IPS-15b (cell line): Measurements from ENCODE around the gene STRAP.
A peak's percentile ranks its signal among the peaks of the same experiment; 100 is the strongest.
"Not testable (repeated sequence)": the region's sequence is repeated elsewhere in the genome, so short reads cannot be mapped to it uniquely, and the experiment has no call there.

Source experiments
- H3K27me3 ChIP-seq: one replicate; pipeline ENCODE4 v1.6.1; 2013; ENCODE audit warnings: low read length; ENCODE audit not compliant: control insufficient read depth, insufficient read depth
- H3K36me3 ChIP-seq: one replicate; pipeline ENCODE4 v1.6.1; 2013; ENCODE audit warnings: low read length; ENCODE audit not compliant: control insufficient read depth, insufficient read depth
- H3K4me1 ChIP-seq: one replicate; pipeline ENCODE4 v1.6.1; 2013; ENCODE audit warnings: mild to moderate bottlenecking, low read length; ENCODE audit not compliant: control insufficient read depth, insufficient read depth
- H3K4me3 ChIP-seq: one replicate; pipeline ENCODE4 v1.5.1; 2013; ENCODE audit warnings: low read depth, low read length
- H3K9ac ChIP-seq: one replicate; pipeline ENCODE4 v1.6.1; 2013; ENCODE audit warnings: low read depth, mild to moderate bottlenecking, low read length
- H3K9me3 ChIP-seq: one replicate; pipeline ENCODE4 v1.6.1; 2013; ENCODE audit warnings: mild to moderate bottlenecking, low read length; ENCODE audit not compliant: control insufficient read depth, insufficient read depth

STRAP gene

GRCh38 chr12:15854916-15855315 lies 27.3 kb upstream of the STRAP start:
- no peaks in the 10 kb centered on the region for H3K9me3 ChIP-seq

GRCh38 chr12:15855646-15856045 lies 26.5 kb upstream of the STRAP start:
- Histone ChIP-seq H3K4me3 (no peak overlapping the region), H3K36me3 (no peaks in the 10 kb centered on the region), H3K9me3 (no peaks in the 10 kb centered on the region), H3K9ac (no peak overlapping the region), H3K27me3 (no peaks in the 10 kb centered on the region), H3K4me1 (no peaks in the 10 kb centered on the region)

More at GRCh38 chr12:15854916-15855315, 27.3 kb upstream of the STRAP start:
- Histone ChIP-seq H3K27me3 (no peaks in the 10 kb centered on the region), H3K9ac (no peak overlapping the region), H3K36me3 (no peaks in the 10 kb centered on the region), H3K4me3 (no peak overlapping the region), H3K4me1 (no peaks in the 10 kb centered on the region)

GRCh38 chr12:15856097-15856982 lies 25.8 kb upstream of the STRAP start:
- no peaks in the 10 kb centered on the region for H3K27me3 ChIP-seq
- H3K36me3 ChIP-seq, result no peaks in the 10 kb centered on the region
- no peak overlapping the region for H3K4me3 ChIP-seq
- H3K9ac ChIP-seq, result no peak overlapping the region
- no peaks in the 10 kb centered on the region for H3K9me3 ChIP-seq
- H3K4me1 ChIP-seq, result no peaks in the 10 kb centered on the region

GRCh38 chr12:15858353-15858752 lies 23.8 kb upstream of the STRAP start:
- Histone ChIP-seq H3K27me3 (no peaks in the 10 kb centered on the region), H3K9ac (no peak overlapping the region), H3K9me3 (no peaks in the 10 kb centered on the region), H3K36me3 (no peaks in the 10 kb centered on the region), H3K4me3 (no peak overlapping the region), H3K4me1 (peaks cover 3% of the 10 kb centered on the region)

- Histone ChIP-seq H3K36me3 (no peaks in the 10 kb centered on the region), H3K27me3 (no peaks in the 10 kb centered on the region), H3K4me3 (no peak overlapping the region)
Observed at GRCh38 chr12:15859116-15859515, 23.1 kb upstream of the STRAP start.

GRCh38 chr12:15861404-15861803 lies 20.8 kb upstream of the STRAP start:
- H3K4me1 ChIP-seq, result peaks cover 9% of the 10 kb centered on the region
- H3K9me3 ChIP-seq, result no peaks in the 10 kb centered on the region
- no peaks in the 10 kb centered on the region for H3K36me3 ChIP-seq
- H3K4me3 ChIP-seq, result no peak overlapping the region
- no peaks in the 10 kb centered on the region for H3K27me3 ChIP-seq
- H3K9ac ChIP-seq, result no peak overlapping the region

More at GRCh38 chr12:15859116-15859515, 23.1 kb upstream of the STRAP start:
- Histone ChIP-seq H3K9ac (no peak overlapping the region), H3K9me3 (no peaks in the 10 kb centered on the region), H3K4me1 (peaks cover 9% of the 10 kb centered on the region)

GRCh38 chr12:15862840-15863239 lies 19.3 kb upstream of the STRAP start:
- no peak overlapping the region for H3K9ac ChIP-seq
- H3K4me1 ChIP-seq, result peaks cover 9% of the 10 kb centered on the region
- no peaks in the 10 kb centered on the region for H3K9me3 ChIP-seq
- no peaks in the 10 kb centered on the region for H3K36me3 ChIP-seq
- H3K4me3 ChIP-seq, result no peak overlapping the region
- no peaks in the 10 kb centered on the region for H3K27me3 ChIP-seq

GRCh38 chr12:15863372-15863771 lies 18.8 kb upstream of the STRAP start:
- no peaks in the 10 kb centered on the region for H3K9me3 ChIP-seq
- peak overlapping the region; percentile 27 for H3K4me3 ChIP-seq
- H3K36me3 ChIP-seq, result no peaks in the 10 kb centered on the region
- H3K27me3 ChIP-seq, result no peaks in the 10 kb centered on the region
- H3K9ac ChIP-seq, result no peak overlapping the region
- H3K4me1 ChIP-seq, result peaks cover 9% of the 10 kb centered on the region

GRCh38 chr12:15863984-15864383 lies 18.2 kb upstream of the STRAP start:
- Histone ChIP-seq H3K9ac (no peak overlapping the region), H3K4me1 (peaks cover 9% of the 10 kb centered on the region), H3K36me3 (no peaks in the 10 kb centered on the region), H3K9me3 (no peaks in the 10 kb centered on the region), H3K27me3 (no peaks in the 10 kb centered on the region), H3K4me3 (no peak overlapping the region)

- H3K4me1 ChIP-seq, result peaks cover 11% of the 10 kb centered on the region
- H3K36me3 ChIP-seq, result no peaks in the 10 kb centered on the region
- H3K4me3 ChIP-seq, result no peak overlapping the region
- no peaks in the 10 kb centered on the region for H3K27me3 ChIP-seq
- H3K9ac ChIP-seq, result no peak overlapping the region
- H3K9me3 ChIP-seq, result no peaks in the 10 kb centered on the region
Observed at GRCh38 chr12:15868186-15868585, 14.0 kb upstream of the STRAP start.

GRCh38 chr12:15873556-15873955 lies 8.6 kb upstream of the STRAP start:
- H3K9ac ChIP-seq, result no peak overlapping the region
- peaks cover 3% of the 10 kb centered on the region for H3K4me1 ChIP-seq
- no peaks in the 10 kb centered on the region for H3K36me3 ChIP-seq
- no peaks in the 10 kb centered on the region for H3K27me3 ChIP-seq
- H3K9me3 ChIP-seq, result no peaks in the 10 kb centered on the region
- no peak overlapping the region for H3K4me3 ChIP-seq

GRCh38 chr12:15874556-15875145 lies 7.5 kb upstream of the STRAP start:
- not testable (repeated sequence) for H3K9me3 ChIP-seq, H3K9ac ChIP-seq, H3K27me3 ChIP-seq, H3K36me3 ChIP-seq, H3K4me1 ChIP-seq, H3K4me3 ChIP-seq
